ENCODE data around the gene CLEC7A.

The CLEC7A gene

DNA sequence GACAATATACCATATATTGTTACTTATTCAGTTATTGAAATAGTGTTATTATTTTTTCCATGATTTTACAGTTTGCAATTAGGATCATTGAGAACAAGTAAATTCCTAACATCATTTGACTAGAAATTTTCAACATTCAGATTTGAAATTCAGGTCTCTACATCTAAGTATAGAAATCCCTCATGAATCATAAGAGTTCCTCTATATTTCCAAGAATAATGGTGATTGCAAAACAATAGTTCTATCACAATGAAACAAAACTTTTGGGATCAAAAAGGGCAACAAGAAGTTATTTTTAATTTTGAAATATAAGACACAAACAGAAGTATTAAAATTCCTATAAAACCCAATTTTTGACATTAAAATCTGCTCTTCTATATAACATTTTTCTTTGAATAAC is 42.0 kb downstream of the CLEC7A start:
- H3K27ac Mint-ChIP-seq: no peak overlapping the region
- no peak overlapping the region for H3K4me3 Mint-ChIP-seq
- peaks cover 9% of the 10 kb centered on the region for H3K4me1 Mint-ChIP-seq
- peaks cover 4% of the 10 kb centered on the region for H3K36me3 Mint-ChIP-seq (ENCODE audit: low read depth)
- TF ChIP-seq CTCF (IDR thresholded peaks at IDR 0.05; ENCODE audit: unreplicated experiment in 3 of 3): no peak
- peaks cover 13% of the 10 kb centered on the region for H3K9me3 Mint-ChIP-seq
- H3K27me3 Mint-ChIP-seq (ENCODE audit: low read depth): no peaks in the 10 kb centered on the region

DNA sequence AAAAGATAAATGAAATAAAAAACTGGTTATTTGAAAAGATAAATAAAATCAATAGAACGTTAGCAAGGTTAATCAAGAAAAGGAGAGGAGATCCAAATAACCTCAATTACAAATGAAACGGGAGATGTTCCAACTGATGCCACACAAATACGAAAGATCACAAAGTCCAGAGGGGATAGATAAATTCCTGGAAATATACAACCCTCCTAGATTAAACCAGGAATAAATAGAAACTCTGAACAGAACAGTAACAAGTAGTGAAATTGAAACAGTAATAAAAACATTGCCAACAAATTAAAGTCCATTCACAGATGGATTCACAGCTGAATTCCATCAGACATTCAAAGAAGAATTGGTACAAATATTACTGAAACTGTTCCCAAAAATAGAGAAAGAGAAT is 43.6 kb downstream of the CLEC7A start:
- H3K27ac Mint-ChIP-seq: no peak overlapping the region
- H3K27me3 Mint-ChIP-seq (ENCODE audit: low read depth): no peaks in the 10 kb centered on the region
- peaks cover 4% of the 10 kb centered on the region for H3K4me1 Mint-ChIP-seq
- no peak overlapping the region for H3K4me3 Mint-ChIP-seq
- peaks cover 4% of the 10 kb centered on the region for H3K36me3 Mint-ChIP-seq (ENCODE audit: low read depth)
- H3K9me3 Mint-ChIP-seq: peaks cover 21% of the 10 kb centered on the region
- no peak for TF ChIP-seq CTCF (IDR thresholded peaks at IDR 0.05; ENCODE audit: unreplicated experiment in 3 of 3)

- peaks cover 29% of the 10 kb centered on the region for H3K9me3 Mint-ChIP-seq
- H3K27me3 Mint-ChIP-seq (ENCODE audit: low read depth): no peaks in the 10 kb centered on the region
- no peak overlapping the region for H3K4me3 Mint-ChIP-seq
- no peak for TF ChIP-seq CTCF (IDR thresholded peaks at IDR 0.05; ENCODE audit: unreplicated experiment in 3 of 3)
- H3K36me3 Mint-ChIP-seq (ENCODE audit: low read depth): peaks cover 12% of the 10 kb centered on the region
- H3K4me1 Mint-ChIP-seq: peaks cover under 1% of the 10 kb centered on the region
- no peak overlapping the region for H3K27ac Mint-ChIP-seq
Measured at GRCh38 chr12:10084733-10085132, 45.3 kb downstream of the CLEC7A start.

GRCh38 chr12:10082117-10082874 is 47.7 kb downstream of the CLEC7A start:
- TF ChIP-seq CTCF (IDR thresholded peaks at IDR 0.05; ENCODE audit: unreplicated experiment in 3 of 3): no peak
- peaks cover 12% of the 10 kb centered on the region for H3K36me3 Mint-ChIP-seq (ENCODE audit: low read depth)

DNA sequence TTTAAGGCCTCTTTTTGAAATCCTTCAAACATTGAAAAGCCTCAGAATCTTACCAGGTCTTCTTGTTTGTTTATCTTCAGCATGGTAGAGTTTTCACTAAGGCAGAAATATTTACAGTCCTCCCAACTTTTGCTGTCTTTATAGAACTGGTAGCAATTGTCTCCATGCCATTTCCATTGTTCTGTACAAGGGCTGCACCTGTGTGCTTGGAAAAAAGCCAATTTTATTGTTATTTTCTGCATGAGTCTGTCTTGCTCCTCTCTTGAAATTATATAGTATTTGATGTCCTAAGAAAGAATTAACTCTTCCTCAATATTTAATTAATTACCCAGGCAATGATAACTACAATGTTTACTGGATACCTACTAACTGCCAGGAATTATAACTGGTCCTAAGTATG is 54.5 kb downstream of the CLEC7A start:
- H3K27ac Mint-ChIP-seq: no peak overlapping the region
- no peaks in the 10 kb centered on the region for H3K27me3 Mint-ChIP-seq (ENCODE audit: low read depth)
- peaks cover 3% of the 10 kb centered on the region for H3K36me3 Mint-ChIP-seq (ENCODE audit: low read depth)
- H3K4me1 Mint-ChIP-seq: peaks cover 6% of the 10 kb centered on the region
- H3K9me3 Mint-ChIP-seq: peaks cover 4% of the 10 kb centered on the region
- no peak overlapping the region for H3K4me3 Mint-ChIP-seq
- no peak for TF ChIP-seq CTCF (IDR thresholded peaks at IDR 0.05; ENCODE audit: unreplicated experiment in 3 of 3)

More at GRCh38 chr12:10082117-10082874, 47.7 kb downstream of the CLEC7A start:
- peaks cover 32% of the 10 kb centered on the region for H3K9me3 Mint-ChIP-seq
- H3K4me1 Mint-ChIP-seq: peaks cover 6% of the 10 kb centered on the region
- H3K27ac Mint-ChIP-seq: no peak overlapping the region
- H3K4me3 Mint-ChIP-seq: no peak overlapping the region
- H3K27me3 Mint-ChIP-seq (ENCODE audit: low read depth): no peaks in the 10 kb centered on the region

DNA sequence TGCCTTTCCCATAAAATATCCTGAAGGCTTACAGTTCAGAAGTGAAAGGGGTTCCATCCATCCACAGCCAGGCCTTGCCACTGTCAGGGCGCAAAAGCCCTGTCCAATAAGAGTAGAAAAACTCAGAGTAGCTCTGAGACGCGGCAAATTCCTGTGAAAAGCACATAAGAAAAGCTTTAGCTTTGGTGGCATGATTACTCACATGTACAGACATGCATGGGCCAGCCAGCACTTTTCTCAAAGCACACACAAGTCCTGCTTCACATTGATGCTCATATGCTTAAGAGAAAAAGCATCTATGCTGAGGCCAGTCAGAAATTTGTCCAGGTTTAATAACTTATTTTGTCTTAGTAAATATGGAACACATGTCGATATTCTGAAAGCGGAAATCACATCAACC is 56.7 kb downstream of the CLEC7A start:
- Mint-ChIP-seq H3K9me3 (no peaks in the 10 kb centered on the region), H3K27me3 (ENCODE audit: low read depth) (no peaks in the 10 kb centered on the region), H3K27ac (no peak overlapping the region), H3K4me1 (peaks cover 14% of the 10 kb centered on the region), H3K36me3 (ENCODE audit: low read depth) (no peaks in the 10 kb centered on the region), H3K4me3 (no peak overlapping the region)
- no peak for TF ChIP-seq CTCF (IDR thresholded peaks at IDR 0.05; ENCODE audit: unreplicated experiment in 3 of 3)

All from nephron (organoid).